ENCODE data around the gene TNRC18.

Gene TNRC18

GRCh38 chr7:5348134-5349004 is 75.3 kb downstream of the TNRC18 start (continued):
- TF ChIP-seq, protein P1, sequence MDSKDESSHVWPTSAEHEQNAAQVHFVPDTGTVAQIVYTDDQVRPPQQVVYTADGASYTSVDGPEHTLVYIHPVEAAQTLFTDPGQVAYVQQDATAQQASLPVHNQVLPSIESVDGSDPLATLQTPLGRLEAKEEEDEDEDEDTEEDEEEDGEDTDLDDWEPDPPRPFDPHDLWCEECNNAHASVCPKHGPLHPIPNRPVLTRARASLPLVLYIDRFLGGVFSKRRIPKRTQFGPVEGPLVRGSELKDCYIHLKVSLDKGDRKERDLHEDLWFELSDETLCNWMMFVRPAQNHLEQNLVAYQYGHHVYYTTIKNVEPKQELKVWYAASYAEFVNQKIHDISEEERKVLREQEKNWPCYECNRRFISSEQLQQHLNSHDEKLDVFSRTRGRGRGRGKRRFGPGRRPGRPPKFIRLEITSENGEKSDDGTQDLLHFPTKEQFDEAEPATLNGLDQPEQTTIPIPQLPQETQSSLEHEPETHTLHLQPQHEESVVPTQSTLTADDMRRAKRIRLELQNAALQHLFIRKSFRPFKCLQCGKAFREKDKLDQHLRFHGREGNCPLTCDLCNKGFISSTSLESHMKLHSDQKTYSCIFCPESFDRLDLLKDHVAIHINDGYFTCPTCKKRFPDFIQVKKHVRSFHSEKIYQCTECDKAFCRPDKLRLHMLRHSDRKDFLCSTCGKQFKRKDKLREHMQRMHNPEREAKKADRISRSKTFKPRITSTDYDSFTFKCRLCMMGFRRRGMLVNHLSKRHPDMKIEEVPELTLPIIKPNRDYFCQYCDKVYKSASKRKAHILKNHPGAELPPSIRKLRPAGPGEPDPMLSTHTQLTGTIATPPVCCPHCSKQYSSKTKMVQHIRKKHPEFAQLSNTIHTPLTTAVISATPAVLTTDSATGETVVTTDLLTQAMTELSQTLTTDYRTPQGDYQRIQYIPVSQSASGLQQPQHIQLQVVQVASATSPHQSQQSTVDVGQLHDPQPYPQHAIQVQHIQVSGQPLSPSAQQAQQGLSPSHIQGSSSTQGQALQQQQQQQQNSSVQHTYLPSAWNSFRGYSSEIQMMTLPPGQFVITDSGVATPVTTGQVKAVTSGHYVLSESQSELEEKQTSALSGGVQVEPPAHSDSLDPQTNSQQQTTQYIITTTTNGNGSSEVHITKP (tag by site-specific recombination; IDR thresholded peaks at IDR 0.05): no peak
- TF ChIP-seq ZFP3 (tag by site-specific recombination; IDR thresholded peaks at IDR 0.05; ENCODE audit: low read depth): no peak

GRCh38 chr7:5345671-5346070 is 78.0 kb downstream of the TNRC18 start:
- H3K9me3 ChIP-seq (ENCODE audit: control insufficient read depth, insufficient read depth, low read depth, low read length): no peaks in the 10 kb centered on the region
- H3K27ac ChIP-seq (ENCODE audit: extremely low read depth, low read depth, low read length): no peak overlapping the region
- no peak overlapping the region for H3K4me3 ChIP-seq (ENCODE audit: low read depth, low read length)
- ChIA-PET POLR2A (no interaction called here), CTCF (no interaction called here)
- TF ChIP-seq, protein P2, sequence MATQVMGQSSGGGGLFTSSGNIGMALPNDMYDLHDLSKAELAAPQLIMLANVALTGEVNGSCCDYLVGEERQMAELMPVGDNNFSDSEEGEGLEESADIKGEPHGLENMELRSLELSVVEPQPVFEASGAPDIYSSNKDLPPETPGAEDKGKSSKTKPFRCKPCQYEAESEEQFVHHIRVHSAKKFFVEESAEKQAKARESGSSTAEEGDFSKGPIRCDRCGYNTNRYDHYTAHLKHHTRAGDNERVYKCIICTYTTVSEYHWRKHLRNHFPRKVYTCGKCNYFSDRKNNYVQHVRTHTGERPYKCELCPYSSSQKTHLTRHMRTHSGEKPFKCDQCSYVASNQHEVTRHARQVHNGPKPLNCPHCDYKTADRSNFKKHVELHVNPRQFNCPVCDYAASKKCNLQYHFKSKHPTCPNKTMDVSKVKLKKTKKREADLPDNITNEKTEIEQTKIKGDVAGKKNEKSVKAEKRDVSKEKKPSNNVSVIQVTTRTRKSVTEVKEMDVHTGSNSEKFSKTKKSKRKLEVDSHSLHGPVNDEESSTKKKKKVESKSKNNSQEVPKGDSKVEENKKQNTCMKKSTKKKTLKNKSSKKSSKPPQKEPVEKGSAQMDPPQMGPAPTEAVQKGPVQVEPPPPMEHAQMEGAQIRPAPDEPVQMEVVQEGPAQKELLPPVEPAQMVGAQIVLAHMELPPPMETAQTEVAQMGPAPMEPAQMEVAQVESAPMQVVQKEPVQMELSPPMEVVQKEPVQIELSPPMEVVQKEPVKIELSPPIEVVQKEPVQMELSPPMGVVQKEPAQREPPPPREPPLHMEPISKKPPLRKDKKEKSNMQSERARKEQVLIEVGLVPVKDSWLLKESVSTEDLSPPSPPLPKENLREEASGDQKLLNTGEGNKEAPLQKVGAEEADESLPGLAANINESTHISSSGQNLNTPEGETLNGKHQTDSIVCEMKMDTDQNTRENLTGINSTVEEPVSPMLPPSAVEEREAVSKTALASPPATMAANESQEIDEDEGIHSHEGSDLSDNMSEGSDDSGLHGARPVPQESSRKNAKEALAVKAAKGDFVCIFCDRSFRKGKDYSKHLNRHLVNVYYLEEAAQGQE (tag by site-specific recombination; IDR thresholded peaks at IDR 0.05): no peak
- no peak for TF ChIP-seq ZNF529 (tag by site-specific recombination; IDR thresholded peaks at IDR 0.05; ENCODE audit: insufficient replicate concordance)
- TF ChIP-seq ZNF76 (tag by site-specific recombination; IDR thresholded peaks at IDR 0.05; ENCODE audit: borderline replicate concordance, low read depth): no peak
- H3K36me3 ChIP-seq (ENCODE audit: control insufficient read depth in 2 of 2, insufficient read depth in 1 of 2, low read length in 2 of 2): peaks cover 29 to 37% of the 10 kb centered on the region in 2 experiments; a peak in 2 of 3 replicates
- H3K4me1 ChIP-seq (ENCODE audit: control insufficient read depth, insufficient read depth, low read length): no peaks in the 10 kb centered on the region

- Histone ChIP-seq H3K4me1 (ENCODE audit: control insufficient read depth, insufficient read depth, low read length) (no peaks in the 10 kb centered on the region), H3K36me3 (ENCODE audit: control insufficient read depth in 2 of 2, insufficient read depth in 1 of 2, low read length in 2 of 2) (peaks cover 32 to 38% of the 10 kb centered on the region in 2 experiments; a peak in 2 of 3 replicates), H3K9me3 (ENCODE audit: control insufficient read depth, insufficient read depth, low read depth, low read length) (no peaks in the 10 kb centered on the region), H3K27ac (ENCODE audit: extremely low read depth, low read depth, low read length) (no peak overlapping the region), H3K4me3 (ENCODE audit: low read depth, low read length) (no peak overlapping the region)
- POLR2A ChIA-PET: no interaction called here
- CTCF ChIA-PET: no interaction called here
- no peak for TF ChIP-seq ZNF404 (tag by site-specific recombination; IDR thresholded peaks at IDR 0.05)
- TF ChIP-seq, protein P3, sequence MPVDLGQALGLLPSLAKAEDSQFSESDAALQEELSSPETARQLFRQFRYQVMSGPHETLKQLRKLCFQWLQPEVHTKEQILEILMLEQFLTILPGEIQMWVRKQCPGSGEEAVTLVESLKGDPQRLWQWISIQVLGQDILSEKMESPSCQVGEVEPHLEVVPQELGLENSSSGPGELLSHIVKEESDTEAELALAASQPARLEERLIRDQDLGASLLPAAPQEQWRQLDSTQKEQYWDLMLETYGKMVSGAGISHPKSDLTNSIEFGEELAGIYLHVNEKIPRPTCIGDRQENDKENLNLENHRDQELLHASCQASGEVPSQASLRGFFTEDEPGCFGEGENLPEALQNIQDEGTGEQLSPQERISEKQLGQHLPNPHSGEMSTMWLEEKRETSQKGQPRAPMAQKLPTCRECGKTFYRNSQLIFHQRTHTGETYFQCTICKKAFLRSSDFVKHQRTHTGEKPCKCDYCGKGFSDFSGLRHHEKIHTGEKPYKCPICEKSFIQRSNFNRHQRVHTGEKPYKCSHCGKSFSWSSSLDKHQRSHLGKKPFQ (tag by site-specific recombination; IDR thresholded peaks at IDR 0.05): no peak
- no peak for TF ChIP-seq ZNF600 (tag by site-specific recombination; IDR thresholded peaks at IDR 0.05)
- TF ChIP-seq PATZ1 (tag by site-specific recombination; IDR thresholded peaks at IDR 0.05): no peak
- no peak for TF ChIP-seq ZNF175 (tag by site-specific recombination; IDR thresholded peaks at IDR 0.05)
- no peak for TF ChIP-seq YY1 (tag by site-specific recombination; IDR thresholded peaks at IDR 0.05)
- no peak for TF ChIP-seq ZNF623 (tag by site-specific recombination; IDR thresholded peaks at IDR 0.05)
- no peak for TF ChIP-seq HOXA7 (CRISPR knock-in tag; IDR thresholded peaks at IDR 0.05; ENCODE audit: borderline replicate concordance)
- no peak for TF ChIP-seq TSHZ1 (tag by site-specific recombination; IDR thresholded peaks at IDR 0.05; ENCODE audit: borderline replicate concordance)
- TF ChIP-seq ZNF221 (tag by site-specific recombination; IDR thresholded peaks at IDR 0.05; ENCODE audit: borderline replicate concordance): no peak
- TF ChIP-seq ZNF354C (tag by site-specific recombination; IDR thresholded peaks at IDR 0.05; ENCODE audit: borderline replicate concordance, low read depth): no peak
Measured at GRCh38 chr7:5345171-5345570, 78.5 kb downstream of the TNRC18 start.

All from HEK293 (cell line).